ENCODE results near the gene USP32.
"Not testable (repeated sequence)": the region's sequence is repeated elsewhere in the genome, so short reads cannot be mapped to it uniquely, and the experiment has no call there.

Gene USP32

DNA sequence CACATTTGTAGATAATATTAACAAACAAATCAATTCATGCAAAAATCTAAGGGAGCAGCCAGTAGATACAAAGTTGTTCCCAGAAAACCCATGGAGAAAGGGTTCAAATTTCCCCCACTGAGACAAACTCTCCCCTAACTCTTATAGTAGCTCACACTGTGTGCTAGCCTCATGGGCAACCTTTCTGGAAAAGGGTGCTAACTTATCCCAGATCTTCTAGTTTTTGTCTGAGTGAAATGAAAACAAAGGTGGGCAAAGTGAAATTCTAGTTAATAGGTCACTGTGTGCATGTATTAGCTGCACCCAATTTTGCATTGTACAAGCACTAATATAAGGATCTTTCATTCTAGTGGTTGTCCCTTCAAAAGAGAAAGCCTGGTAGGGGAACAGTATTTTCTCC, 9.9 kb upstream of the USP32 start:
- DNase-seq = no peak

DNA sequence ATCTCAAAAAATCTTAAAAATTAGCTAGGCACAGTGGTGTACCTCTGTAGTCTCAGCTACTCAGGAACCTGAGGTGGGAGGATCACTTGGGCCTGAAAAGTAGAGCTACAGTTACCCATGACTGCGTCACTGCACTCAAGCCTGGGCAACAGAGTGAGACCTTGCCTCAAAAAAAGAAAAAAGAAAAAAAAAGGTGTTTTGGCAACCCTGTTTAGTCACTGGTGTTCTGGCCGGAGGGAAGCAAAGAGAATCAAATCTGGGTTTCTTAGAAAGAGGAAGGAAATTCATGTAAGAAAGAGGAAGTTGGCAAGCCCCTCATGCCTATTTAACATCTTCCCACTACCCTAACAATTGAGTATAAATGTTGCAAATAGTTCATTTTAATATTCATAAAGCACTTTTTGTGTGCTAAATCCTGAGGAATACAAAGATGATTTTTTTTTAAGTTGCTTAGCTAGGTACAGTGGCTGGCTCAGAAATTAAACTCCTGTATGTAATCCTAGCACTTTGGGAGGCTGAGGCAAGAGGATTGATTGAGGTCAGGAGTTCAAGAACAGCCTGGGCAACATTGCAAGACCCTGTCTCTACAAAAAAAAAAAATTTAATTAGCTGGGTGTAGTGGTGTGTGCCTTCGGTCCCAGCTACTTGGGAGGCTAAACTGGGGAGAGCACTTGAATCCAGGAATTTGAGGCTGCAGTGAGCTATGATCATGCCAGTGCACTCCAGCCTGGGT, 6.5 kb upstream of the USP32 start:
- no peak for DNase-seq

- no peak for DNase-seq
These were observed 4.5 kb upstream of the USP32 start for GRCh38 chr17:60396412-60396811.

GRCh38 chr17:60395508-60396065, 3.7 kb upstream of the USP32 start:
- DNase-seq = no peak

DNA sequence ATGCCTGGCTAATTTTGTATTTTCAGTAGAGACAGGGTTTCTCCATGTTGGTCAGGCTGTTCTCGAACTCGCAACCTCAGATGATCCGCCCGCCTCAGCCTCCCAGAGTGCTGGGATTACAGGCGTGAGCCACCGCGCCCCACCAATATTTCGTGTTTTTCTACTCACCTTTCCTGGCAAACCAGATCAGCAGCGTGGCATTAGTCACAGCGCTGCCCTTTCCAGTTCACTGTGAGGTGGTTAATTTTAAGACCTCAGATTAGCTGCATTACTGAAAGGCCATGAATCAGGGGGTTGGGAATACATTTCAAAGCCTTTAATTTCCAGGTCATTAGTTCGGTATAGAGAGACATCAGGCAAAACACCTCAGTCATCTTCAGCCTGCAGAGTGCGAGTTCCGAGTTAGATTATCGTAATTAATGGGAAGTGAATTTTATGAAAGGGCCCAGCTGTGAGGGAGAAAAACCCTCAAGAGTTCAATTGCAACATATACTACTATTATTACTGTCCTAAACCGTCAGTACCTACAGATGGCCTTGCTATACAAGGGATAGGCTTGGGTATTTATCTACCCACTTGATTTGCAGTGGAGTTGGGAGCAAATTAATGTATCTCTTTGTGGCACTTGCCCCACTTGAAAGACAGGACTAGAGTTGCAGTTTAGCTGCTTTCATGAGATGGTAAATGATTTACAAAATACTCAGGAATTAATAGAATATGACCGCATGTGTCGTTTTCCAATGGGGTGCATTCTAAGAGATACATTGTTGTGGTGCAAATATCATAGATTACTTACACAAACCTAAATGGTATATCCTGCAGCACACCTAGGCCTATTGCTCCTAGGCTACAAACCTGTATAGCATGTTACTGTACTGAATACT, 2.1 kb upstream of the USP32 start:
- DNase-seq = no peak

DNA sequence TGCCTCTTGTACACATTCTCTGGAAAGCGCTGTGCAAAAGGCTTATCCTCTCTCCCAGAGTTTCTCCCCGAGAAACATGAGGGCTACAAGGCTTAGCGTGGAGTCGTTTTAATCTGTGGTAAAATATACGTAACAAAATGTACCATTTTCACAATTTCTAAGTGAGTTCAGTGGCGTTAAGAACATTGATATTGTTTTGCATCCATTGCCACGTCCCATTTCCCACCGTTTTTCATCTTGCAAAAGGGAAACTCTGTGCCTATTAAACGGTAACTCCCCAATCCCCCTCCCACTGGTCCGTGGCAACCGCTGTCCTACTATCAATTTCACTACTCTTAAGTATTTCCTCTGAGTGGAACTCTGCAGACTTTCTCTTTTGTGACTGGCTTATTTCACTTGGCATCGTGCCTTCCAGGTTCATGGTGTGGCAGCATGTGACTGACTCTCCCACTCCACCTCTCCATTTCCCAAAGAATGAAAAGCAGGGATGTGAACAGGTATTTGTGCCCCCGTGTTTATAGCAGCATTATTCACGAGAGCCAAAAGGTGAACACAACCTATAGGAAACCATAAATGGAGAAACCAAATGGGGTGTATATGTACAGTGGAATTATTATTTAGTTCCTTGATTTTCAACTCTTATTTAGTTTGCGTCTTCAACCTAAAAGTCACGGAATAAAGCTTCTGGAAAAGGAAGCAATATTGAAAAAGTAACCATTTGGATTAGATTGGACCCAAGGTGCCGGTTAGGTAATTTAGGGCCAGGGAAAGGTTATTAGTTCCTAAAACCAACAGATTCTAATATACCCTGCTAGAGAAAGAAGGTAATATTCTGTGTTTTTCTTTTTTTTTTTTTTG, 1.1 kb upstream of the USP32 start:
- peak; percentile 55 for DNase-seq

- DNase-seq = no peak
These were observed 377 bp downstream of the USP32 start for GRCh38 chr17:60391471-60392041.

DNA sequence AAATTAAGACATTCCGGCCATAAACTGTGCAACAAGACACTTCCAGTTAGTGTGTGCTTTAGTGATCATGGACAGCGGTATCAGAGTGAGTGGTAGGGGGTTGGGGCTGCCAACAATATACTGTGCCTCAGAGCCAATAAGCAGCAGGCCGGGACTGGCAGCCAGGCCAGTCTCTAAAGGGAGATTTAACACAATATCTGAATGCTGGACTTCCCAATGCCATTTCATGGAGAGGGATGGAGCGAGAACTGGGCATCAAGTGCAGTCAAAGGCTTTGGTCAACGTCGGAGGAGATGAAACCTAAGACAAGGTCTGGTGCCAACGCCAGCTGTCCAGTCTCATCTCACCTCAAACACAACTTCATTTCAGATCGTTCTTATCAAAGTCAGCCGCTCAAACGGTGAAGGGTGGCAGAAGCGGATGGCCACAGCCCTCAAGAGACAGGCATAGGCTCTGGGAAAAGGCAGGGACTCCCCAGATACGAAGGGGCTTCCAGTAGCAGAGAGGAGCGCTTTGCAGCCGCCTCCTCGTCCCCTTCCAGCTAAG, 935 bp downstream of the USP32 start:
- peak; percentile 3 for DNase-seq

DNA sequence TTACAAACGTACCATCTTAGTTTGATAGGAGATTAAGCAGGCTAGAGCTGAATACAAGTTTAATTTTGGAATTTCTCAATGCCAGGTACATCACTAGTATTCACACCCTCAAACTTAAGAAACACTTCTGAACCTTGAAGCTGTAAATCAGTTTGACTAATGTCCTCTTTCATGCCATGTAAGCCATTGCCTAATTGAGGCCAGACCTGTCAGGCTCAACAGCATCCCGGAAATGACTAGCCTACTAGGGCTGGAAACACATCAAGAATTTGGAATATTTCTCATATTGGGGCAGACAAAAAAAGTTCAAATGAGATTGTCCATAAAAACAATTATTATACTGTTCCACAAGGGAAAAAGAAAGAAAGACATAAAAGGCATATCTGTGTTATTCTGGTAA, 1.7 kb downstream of the USP32 start:
- no peak for DNase-seq

DNA sequence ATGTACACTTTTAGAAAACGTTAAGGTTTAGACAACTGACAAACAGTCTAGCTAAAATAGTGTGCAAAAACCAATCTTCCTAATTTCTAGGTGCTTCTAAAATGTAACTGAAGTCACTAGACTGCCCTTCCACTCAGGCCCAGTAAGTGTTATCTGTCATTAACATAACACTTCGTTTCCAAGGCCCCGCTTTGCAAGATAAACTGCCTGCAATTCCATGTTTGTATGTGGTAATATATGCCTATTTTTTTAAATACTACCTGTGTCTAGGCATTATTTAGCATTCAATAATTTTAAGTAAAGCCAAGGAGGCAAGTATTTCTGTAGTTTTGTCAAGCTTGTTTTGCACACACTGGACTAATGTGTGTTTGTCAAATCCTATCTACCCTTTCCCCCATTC, 3.2 kb downstream of the USP32 start:
- DNase-seq = no peak

DNA sequence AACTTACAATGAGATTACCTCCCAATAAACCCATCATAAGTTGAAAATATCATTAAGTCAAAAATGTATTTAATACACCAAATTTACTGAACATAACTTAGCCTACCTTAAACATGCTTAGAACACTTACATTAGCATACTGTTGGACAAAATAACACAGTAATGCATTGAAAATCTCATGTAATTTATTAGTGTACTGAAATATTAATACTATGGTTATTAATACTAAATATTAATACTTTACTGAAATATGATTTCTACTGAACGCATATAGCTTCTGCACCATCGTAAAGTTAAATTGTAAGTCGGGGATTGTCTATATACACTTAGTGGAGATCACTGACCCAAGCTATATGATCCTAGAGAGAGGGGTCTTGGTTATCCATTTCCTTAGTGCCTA, 4.3 kb downstream of the USP32 start:
- no peak for DNase-seq

GRCh38 chr17:60386147-60387058, 5.5 kb downstream of the USP32 start:
- no peak for DNase-seq

- not testable (repeated sequence) for DNase-seq
These were observed 7.0 kb downstream of the USP32 start for GRCh38 chr17:60384921-60385320.

GRCh38 chr17:60383379-60383778, 8.6 kb downstream of the USP32 start:
- peak; percentile 19 for DNase-seq

DNA sequence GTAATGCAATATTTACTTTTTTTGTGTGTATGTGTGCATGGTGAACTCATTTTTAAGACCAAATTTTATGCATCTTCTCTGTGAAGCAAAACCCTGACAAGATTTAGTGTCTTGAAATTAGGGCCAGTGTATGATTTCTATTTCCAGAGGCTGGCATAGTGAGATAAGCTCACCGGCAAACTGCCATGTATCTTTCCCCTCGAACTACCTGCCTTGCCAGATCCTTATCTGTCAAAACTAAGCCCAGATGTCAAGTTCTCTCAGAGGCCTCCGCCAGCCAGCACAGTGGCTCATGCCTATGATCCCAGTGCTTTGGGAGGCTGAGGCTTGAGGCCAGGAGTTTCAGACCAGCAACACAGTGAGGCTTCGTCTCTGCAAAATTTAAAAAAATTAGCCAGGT, 10.0 kb downstream of the USP32 start:
- DNase-seq = no peak

- DNase-seq = not testable (repeated sequence)
These were observed 12.5 kb downstream of the USP32 start for GRCh38 chr17:60379461-60379860.

DNA sequence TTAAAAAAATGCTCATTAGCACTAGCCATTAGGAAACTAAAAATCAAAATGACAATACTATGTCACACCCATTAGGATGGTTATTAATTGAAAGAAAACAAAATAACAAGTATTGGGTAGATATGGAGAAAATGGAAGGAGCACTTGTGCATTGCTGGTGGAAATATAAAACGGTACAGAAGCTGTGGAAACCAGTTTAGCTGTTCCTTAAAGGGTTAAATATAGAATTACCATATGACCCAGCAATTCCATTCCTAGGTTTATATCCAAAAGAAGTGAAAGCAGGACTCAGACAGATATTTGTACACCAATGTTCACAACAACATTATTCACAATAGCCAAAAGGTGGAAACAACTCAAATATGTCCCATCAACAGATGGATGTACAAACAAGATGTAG, 13.7 kb downstream of the USP32 start:
- not testable (repeated sequence) for DNase-seq

DNA sequence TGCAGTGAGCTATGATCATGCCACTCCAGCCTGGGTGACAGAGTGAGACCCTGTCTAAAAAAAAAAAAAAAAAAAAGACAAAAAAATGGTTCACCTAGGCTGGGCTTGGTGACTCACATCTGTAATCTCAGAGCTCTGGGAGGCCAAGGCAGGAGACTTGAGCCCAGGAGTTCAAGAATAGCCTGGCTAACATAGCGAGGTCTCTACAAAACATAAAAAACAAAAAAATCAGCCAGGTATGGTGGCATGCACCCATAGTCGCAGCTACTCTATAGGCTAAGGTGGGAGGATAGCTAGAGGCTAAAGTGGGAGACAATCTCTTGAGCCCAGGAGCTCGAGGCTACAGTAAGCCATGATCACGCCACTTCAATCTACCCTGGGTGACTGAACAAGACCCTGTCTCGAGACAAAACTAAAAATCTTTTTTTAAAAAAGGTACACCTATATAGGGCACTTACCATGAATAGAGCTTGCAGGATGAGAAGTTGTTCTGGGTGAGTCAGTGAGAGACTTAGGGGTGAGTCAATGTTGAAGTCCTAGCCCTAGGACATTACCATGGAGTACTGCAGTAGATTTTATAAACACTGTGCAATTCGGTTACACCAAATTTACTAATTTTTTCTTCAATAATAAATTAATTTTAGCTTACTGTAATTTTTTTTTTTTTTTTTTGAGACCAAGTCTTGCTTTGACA, 19.0 kb downstream of the USP32 start:
- DNase-seq = no peak

GRCh38 chr17:60371818-60372510, 20.0 kb downstream of the USP32 start:
- DNase-seq = no peak

GRCh38 chr17:60371416-60371815, 20.5 kb downstream of the USP32 start:
- no peak for DNase-seq

All from NCI-H1105 (cell line).